NB4 (cell line): ENCODE results near the gene PLCB4.

Source experiments
- POLR2A ChIP-seq: IDR thresholded peaks from 2 replicates; pipeline ENCODE4 v1.6.1; 2011; ENCODE audit warnings: mild to moderate bottlenecking; ENCODE audit not compliant: insufficient read length; ENCODE audit errors: extremely low read depth
- TF ChIP-seq, protein P1 (sequence below): IDR thresholded peaks from one replicate; pipeline ENCODE4 v1.5.1; 2012; ENCODE audit warnings: low read depth, low read length

- TF ChIP-seq, protein P1, sequence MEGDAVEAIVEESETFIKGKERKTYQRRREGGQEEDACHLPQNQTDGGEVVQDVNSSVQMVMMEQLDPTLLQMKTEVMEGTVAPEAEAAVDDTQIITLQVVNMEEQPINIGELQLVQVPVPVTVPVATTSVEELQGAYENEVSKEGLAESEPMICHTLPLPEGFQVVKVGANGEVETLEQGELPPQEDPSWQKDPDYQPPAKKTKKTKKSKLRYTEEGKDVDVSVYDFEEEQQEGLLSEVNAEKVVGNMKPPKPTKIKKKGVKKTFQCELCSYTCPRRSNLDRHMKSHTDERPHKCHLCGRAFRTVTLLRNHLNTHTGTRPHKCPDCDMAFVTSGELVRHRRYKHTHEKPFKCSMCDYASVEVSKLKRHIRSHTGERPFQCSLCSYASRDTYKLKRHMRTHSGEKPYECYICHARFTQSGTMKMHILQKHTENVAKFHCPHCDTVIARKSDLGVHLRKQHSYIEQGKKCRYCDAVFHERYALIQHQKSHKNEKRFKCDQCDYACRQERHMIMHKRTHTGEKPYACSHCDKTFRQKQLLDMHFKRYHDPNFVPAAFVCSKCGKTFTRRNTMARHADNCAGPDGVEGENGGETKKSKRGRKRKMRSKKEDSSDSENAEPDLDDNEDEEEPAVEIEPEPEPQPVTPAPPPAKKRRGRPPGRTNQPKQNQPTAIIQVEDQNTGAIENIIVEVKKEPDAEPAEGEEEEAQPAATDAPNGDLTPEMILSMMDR = no peak
- TF ChIP-seq POLR2A = no peak
These were observed 224.3 kb downstream of the PLCB4 start for GRCh38 chr20:9293145-9293544.
